Left ventricle myocardium inferior (tissue), 1 donor: Measurements from ENCODE around the gene CSTF3. TPM values are rescaled to one million over a fixed set of nuclear protein-coding genes. Genes with fewer than 3 reads are reported as not detected.

Experiments
- DNase-seq: peaks from one replicate; pipeline ENCODE4 v3.0.0-alpha.2; 2020
- H3K27ac ChIP-seq: fragments of 200-600 bp; replicated peaks from 2 replicates; pipeline ENCODE4 v1.8.0; 2021
- H3K27me3 ChIP-seq: fragments of 200-600 bp; 2 replicates; pipeline ENCODE4 v1.8.0; 2021; ENCODE audit warnings: low read depth
- H3K36me3 ChIP-seq: fragments of 200-600 bp; 2 replicates; pipeline ENCODE4 v1.8.0; 2021
- H3K4me1 ChIP-seq: fragments of 200-600 bp; 2 replicates; pipeline ENCODE4 v1.8.0; 2021
- H3K4me3 ChIP-seq: fragments of 200-600 bp; 2 replicates; pipeline ENCODE4 v1.8.0; 2021; ENCODE audit warnings: mild to moderate bottlenecking, moderate library complexity
- H3K9me3 ChIP-seq: fragments of 200-600 bp; replicated peaks from 2 replicates; pipeline ENCODE4 v1.8.0; 2021
- CTCF ChIP-seq: fragments of 200-600 bp; IDR thresholded peaks from 2 replicates; pipeline ENCODE4 v1.8.0; 2021; ENCODE audit warnings: antibody characterized with exemption, mild to moderate bottlenecking, borderline replicate concordance
- intact Hi-C: fragments of 100-400 bp; cut with micrococcal nuclease; formaldehyde crosslinking; loops from one replicate; pipeline ENCODE4 v1.11.0; 2022
- total RNA-seq: library from RNA; stranded (reverse); fragmentation: NEBNext Ultra II Directional; extraction: Animal tissue kit (Norgen Biotek cat#: 25700); gene quantifications from one replicate; pipeline ENCODE4 v1.2.1, GENCODE V29; 2021
- donor health status: DM: no; HTN: yes; CAD: no; lungs with severe emphysema.

Gene CSTF3
- total RNA-seq, 1 donor from 2014 or later = 11.1 TPM

GRCh38 chr11:33064866-33065265 is 96.4 kb downstream of the CSTF3 start:
- Histone ChIP-seq H3K9me3 (no peaks in the 10 kb centered on the region), H3K27ac (peak overlapping the region; percentile 66), H3K36me3 (peaks cover 79% of the 10 kb centered on the region), H3K27me3 (no peaks in the 10 kb centered on the region), H3K4me3 (no peak overlapping the region), H3K4me1 (peaks cover 24% of the 10 kb centered on the region)
- intact Hi-C loops = loop anchor here (5.0 kb wide), 1 partner anchor 103 kb away; no protein-coding TSS in a partner anchor
- DNase-seq = no peak
- TF ChIP-seq CTCF = no peak

DNA sequence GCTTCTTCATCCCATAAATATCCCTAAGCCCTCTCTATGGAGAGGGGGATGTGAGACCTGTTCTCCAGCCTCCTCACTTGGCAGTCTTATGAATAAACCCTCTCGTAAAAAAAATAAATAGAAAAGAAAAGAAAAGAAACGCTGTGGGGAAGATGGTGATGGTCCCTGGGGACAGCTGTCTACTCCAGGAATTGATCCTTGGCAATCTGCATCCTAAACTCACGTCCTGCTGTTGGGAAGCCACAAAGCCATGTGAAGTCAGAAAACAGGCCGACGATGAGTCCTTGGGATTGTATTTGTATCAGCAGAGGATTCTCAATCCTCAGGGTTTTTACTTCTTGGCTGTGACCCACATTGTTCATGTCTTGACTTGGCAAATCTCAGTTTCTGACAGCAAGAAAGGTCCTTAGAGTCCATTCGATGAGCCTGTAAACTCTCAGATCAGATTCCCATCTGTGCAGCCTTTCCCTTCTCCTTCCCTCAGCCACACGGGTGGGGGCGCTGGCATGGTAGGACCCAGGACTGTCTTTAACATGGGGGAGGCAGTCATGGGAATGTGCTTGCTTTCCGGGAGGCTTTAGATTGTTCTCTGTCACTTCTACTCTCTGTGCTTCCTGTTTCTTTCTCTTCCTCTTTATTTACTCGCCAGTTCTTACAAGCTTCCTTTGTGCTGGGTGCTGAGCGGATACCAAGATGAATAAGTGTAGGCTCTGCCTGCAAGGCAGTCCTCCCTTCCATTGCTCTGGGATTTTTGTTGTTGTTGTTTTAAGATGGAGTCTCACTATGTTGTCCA is 97.1 kb downstream of the CSTF3 start:
- TF ChIP-seq CTCF = no peak
- Histone ChIP-seq H3K27ac (peak overlapping the region; percentile 66), H3K4me1 (peaks cover 24% of the 10 kb centered on the region), H3K36me3 (peaks cover 78% of the 10 kb centered on the region), H3K27me3 (no peaks in the 10 kb centered on the region), H3K4me3 (no peak overlapping the region), H3K9me3 (no peaks in the 10 kb centered on the region)
- intact Hi-C loops = no loop called here
- no peak for DNase-seq

GRCh38 chr11:33063326-33063881 is 97.9 kb downstream of the CSTF3 start:
- Histone ChIP-seq H3K9me3 (no peaks in the 10 kb centered on the region), H3K27ac (peak overlapping the region; percentile 66), H3K36me3 (peaks cover 77% of the 10 kb centered on the region), H3K27me3 (no peaks in the 10 kb centered on the region), H3K4me1 (peaks cover 24% of the 10 kb centered on the region), H3K4me3 (no peak overlapping the region)
- DNase-seq = no peak
- no peak for TF ChIP-seq CTCF
- intact Hi-C loops = no loop called here

DNA sequence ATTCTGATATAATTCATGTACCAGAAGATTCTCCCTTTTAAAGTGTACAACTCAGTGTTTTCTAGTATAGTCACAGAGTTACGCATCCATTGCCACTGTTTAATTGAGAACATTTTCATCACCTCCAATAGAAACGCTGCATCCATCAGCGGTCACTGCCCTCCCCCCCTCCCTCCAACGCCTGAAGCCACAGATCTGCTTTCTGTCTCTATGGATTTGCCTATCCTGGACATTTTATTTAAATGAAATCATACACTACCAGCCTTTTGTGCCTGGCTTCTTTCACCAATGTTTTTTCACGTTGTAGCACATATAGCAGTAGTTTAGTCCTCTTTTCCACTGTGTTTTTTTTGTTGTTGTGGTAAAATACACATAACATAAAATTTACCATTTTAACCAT is 99.1 kb downstream of the CSTF3 start:
- Histone ChIP-seq H3K36me3 (peaks cover 77% of the 10 kb centered on the region), H3K4me1 (peaks cover 24% of the 10 kb centered on the region), H3K27me3 (no peaks in the 10 kb centered on the region), H3K9me3 (no peaks in the 10 kb centered on the region), H3K27ac (no peak overlapping the region), H3K4me3 (no peak overlapping the region)
- no peak for DNase-seq
- intact Hi-C loops = no loop called here
- TF ChIP-seq CTCF = no peak

GRCh38 chr11:33060271-33060670 is 101.0 kb downstream of the CSTF3 start:
- Histone ChIP-seq H3K4me1 (peaks cover 19% of the 10 kb centered on the region), H3K4me3 (no peak overlapping the region), H3K36me3 (peaks cover 68% of the 10 kb centered on the region), H3K27me3 (no peaks in the 10 kb centered on the region), H3K9me3 (no peaks in the 10 kb centered on the region), H3K27ac (no peak overlapping the region)
- DNase-seq = no peak
- intact Hi-C loops = no loop called here
- TF ChIP-seq CTCF = no peak
